ENCODE data around the gene RPS26.
A peak's percentile ranks its signal among the peaks of the same experiment; 100 is the strongest.

RPS26 gene

DNA sequence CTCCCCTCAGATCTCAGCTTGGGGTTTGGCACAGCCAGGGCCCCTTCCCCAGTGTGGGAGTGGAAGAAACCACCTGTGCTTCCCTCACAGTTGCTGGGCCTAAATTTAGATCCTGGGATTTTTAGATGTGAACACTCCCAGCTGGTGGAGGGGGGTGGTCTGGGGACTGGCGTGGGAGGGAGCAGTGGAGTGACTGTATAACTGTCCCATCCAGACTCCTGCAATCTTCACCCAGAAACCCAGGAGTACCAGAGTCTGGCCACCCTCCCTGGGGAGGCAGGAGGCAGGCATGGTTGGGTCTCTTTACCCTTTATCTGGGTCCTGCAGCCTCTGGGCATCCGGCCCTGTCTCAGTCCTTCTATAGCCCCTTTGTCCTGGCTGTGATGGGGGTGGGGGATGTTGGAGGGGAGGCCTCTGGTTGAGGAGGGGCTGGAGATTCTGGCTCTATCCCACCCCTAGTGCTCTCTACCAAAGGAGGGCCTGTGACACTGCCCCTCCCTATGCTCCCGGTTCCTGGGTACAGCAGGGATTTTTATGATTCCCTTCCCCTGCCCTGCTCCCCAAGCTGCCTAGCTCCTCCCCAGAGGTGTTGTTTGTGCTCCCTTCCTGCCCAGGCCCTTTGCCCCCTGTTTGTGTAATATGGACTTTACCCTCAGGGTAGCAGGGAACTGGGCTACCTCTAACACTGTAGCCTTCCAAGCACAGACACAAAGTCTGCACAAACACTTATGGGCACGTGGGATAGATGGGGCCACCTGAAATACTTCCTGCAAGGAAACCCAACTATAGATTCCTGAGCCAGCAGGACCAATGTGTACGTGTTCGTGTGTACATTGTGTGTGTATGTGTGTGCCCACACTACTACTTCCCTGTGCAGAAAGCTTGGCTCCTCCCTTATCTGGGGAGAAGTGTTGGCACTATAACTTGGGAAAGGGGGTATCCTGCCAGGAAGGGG is 40.0 kb downstream of the RPS26 start:
- CTCF ChIA-PET, result interaction anchor here (0.6 kb wide), 1 partner anchor 96 kb away, joined by 3 read pairs; no protein-coding TSS in a partner anchor
- TF ChIP-seq, protein P1, sequence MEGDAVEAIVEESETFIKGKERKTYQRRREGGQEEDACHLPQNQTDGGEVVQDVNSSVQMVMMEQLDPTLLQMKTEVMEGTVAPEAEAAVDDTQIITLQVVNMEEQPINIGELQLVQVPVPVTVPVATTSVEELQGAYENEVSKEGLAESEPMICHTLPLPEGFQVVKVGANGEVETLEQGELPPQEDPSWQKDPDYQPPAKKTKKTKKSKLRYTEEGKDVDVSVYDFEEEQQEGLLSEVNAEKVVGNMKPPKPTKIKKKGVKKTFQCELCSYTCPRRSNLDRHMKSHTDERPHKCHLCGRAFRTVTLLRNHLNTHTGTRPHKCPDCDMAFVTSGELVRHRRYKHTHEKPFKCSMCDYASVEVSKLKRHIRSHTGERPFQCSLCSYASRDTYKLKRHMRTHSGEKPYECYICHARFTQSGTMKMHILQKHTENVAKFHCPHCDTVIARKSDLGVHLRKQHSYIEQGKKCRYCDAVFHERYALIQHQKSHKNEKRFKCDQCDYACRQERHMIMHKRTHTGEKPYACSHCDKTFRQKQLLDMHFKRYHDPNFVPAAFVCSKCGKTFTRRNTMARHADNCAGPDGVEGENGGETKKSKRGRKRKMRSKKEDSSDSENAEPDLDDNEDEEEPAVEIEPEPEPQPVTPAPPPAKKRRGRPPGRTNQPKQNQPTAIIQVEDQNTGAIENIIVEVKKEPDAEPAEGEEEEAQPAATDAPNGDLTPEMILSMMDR (conservative IDR thresholded peaks at IDR 0.05; ENCODE audit: low read depth), result no peak
- H3K27ac ChIP-seq, result no peak overlapping the region; the same call in 1 of the 2 replicates
- DNase-seq (ENCODE audit: low spot score), result no peak
- POLR2A ChIA-PET (ENCODE audit: low non-redundant PET), result no interaction called here

DNA sequence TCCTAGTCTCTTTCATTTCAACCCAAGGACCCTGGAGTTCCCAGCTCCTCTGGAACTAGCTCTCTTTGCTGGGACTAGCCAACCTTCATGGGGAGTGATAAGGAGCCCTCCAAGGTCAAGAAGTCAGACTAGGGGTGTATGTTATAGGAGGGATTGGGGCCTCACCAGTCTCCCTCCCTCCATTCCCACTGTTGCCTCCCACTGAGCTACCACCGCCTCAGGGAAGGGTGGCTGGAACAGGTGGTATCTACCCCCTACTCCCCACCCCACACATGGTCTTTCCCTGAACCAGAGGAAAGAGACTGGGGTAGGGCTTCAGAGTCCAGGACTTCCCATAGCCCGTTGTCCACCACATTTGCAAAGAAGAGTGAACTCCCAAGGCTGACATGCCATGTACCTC is 40.7 kb downstream of the RPS26 start:
- no peak for DNase-seq (ENCODE audit: low spot score)
- CTCF ChIA-PET, result no interaction called here
- POLR2A ChIA-PET (ENCODE audit: low non-redundant PET), result interaction anchor here (0.5 kb wide), 1 partner anchor 145 kb away, joined by 4 read pairs; no protein-coding TSS in a partner anchor
- H3K27ac ChIP-seq, result no peak overlapping the region
- TF ChIP-seq, protein P1 (conservative IDR thresholded peaks at IDR 0.05; ENCODE audit: low read depth), result no peak

DNA sequence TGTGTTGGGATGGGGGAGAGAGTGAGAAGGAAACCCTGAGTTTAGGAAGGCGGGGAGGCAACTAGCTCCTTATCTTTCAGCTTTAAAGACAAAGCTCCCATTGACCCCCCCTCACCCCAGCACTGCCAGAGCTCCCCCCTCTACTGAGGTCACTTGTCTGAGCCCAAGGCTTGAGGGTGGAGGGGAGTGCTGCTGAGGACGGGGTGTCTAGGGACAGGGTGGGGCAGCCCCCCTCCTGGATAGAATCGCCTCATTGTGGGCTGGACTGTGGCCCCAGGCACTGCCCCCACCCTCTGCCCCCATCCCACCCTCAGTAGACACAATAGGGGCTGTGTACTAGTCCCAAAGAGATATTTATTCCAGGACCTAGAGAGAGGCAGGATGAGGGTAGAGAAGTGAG is 41.2 kb downstream of the RPS26 start:
- ChIA-PET CTCF (interaction anchor here (0.7 kb wide), 1 partner anchor 37 kb away, joined by 4 read pairs; no protein-coding TSS in a partner anchor), POLR2A (ENCODE audit: low non-redundant PET) (interaction anchor here (0.5 kb wide), 1 partner anchor 144 kb away, joined by 4 read pairs; no protein-coding TSS in a partner anchor)
- no peak for DNase-seq (ENCODE audit: low spot score)
- TF ChIP-seq, protein P1 (conservative IDR thresholded peaks at IDR 0.05; ENCODE audit: low read depth), result no peak
- H3K27ac ChIP-seq, result no peak overlapping the region

DNA sequence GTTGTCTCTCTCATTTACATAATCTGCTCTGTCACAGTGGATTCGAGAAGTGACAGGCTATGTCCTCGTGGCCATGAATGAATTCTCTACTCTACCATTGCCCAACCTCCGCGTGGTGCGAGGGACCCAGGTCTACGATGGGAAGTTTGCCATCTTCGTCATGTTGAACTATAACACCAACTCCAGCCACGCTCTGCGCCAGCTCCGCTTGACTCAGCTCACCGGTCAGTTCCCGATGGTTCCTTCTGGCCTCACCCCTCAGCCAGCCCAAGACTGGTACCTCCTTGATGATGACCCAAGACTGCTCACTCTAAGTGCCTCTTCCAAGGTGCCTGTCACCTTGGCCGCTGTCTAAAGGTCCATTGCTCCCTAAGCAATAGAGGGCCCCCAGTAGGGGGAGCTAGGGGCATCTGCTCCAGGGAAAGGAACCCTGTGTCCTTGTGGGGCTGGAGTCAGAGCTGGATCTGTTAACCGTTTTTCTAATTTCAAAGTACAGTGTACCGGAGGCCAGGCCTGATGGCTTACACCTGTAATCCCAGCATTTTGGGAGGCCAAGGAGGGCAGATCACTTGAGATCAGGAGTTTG is 43.3 kb downstream of the RPS26 start:
- ChIA-PET CTCF (interaction anchor here (0.6 kb wide), 1 partner anchor 20 kb away, joined by 3 read pairs; the partner anchor contains the start of gene PA2G4), POLR2A (ENCODE audit: low non-redundant PET) (interaction anchor here (1.2 kb wide), 1 partner anchor 19 kb away, joined by 5 read pairs; the partner anchor contains the start of gene PA2G4)
- DNase-seq (ENCODE audit: low spot score), result no peak
- TF ChIP-seq, protein P1 (conservative IDR thresholded peaks at IDR 0.05; ENCODE audit: low read depth), result no peak
- H3K27ac ChIP-seq, result no peak overlapping the region

DNA sequence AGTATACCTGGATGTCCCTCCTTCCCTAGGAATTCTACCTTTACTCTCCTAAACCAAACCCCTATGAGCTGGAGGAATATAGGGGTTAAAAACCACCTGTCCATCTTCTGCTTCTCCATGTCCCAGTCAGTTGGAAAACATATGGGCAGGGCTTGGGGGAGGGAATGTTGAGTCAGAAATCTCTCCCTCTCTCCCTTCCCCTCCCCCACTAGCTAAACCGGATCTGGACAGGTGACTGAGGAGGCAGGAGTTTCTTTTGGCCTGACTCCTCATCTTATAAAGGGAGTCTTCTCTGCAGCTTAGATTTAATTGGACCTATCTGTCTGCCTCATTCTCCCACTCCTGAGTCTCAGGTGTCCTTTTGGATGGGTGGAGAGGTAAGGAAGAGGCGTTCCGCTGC is 44.4 kb downstream of the RPS26 start:
- peak; percentile 55 for DNase-seq (ENCODE audit: low spot score)
- TF ChIP-seq, protein P1 (conservative IDR thresholded peaks at IDR 0.05; ENCODE audit: low read depth), result no peak
- ChIA-PET POLR2A (ENCODE audit: low non-redundant PET) (interaction anchor here (0.8 to 1.2 kb wide), 2 partner anchors 18 to 79 kb away, joined by 5 to 12 read pairs; partner anchors contain the start of gene PA2G4), CTCF (no interaction called here)
- H3K27ac ChIP-seq, result no peak overlapping the region

DNA sequence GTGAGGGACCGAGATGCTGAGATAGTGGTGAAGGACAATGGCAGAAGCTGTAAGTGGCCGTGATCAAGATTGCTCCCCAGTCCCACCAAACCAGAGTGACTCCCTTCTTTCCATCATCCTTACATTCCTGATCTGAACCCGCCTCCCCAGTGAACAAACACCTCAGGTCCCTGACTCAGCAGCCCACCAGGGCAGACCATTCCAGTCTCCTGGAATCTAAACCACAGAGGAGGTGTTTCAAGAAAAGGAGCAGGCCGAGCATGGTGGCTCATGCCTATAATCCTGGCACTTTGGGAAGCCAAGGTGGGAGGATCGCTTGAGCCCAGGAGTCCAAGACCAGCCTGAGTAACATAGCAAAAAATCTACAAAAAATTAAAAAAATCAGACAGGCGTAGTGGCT is 44.9 kb downstream of the RPS26 start:
- ChIA-PET POLR2A (ENCODE audit: low non-redundant PET) (interaction anchor here (0.8 kb wide), 1 partner anchor 80 kb away, joined by 12 read pairs; no protein-coding TSS in a partner anchor), CTCF (no interaction called here)
- TF ChIP-seq, protein P1 (conservative IDR thresholded peaks at IDR 0.05; ENCODE audit: low read depth), result no peak
- H3K27ac ChIP-seq, result no peak overlapping the region
- DNase-seq (ENCODE audit: low spot score), result no peak

Measured in RWPE1 (cell line).